AG09309 (cell line): Measurements from ENCODE around the gene GGA3.
"Not testable (repeated sequence)": the region's sequence is repeated elsewhere in the genome, so short reads cannot be mapped to it uniquely, and the experiment has no call there.

Experiments
- DNase-seq: peaks from one replicate; pipeline ENCODE4 v3.0.0-alpha.2; 2010; ENCODE audit warnings: low read depth
- H3K4me3 ChIP-seq: 2 replicates; pipeline ENCODE4 v1.5.1; 2011; ENCODE audit warnings: mild to moderate bottlenecking, low read depth, low read length, moderate library complexity; ENCODE audit not compliant: control insufficient read depth
- TF ChIP-seq, protein P1 (sequence below): IDR thresholded peaks from 2 replicates; pipeline ENCODE4 v1.5.1; 2011; ENCODE audit warnings: mild to moderate bottlenecking, low read depth, low read length, inconsistent platforms; ENCODE audit not compliant: insufficient read depth, control insufficient read depth; ENCODE audit errors: missing control alignments

GGA3 gene

DNA sequence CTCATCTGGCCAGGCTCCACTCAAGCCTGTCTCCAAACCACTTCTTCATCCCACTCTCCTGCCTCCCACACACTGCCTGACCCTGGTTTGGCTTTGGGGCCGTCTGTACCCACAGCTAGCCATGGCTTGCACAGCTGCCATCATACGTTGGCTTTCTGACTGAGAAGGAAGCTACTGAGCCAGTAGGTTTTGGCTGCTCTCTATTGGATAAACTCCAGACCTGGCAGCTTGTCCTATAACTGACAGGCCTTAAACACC, 5.7 kb upstream of the GGA3 start:
- no peak overlapping the region for H3K4me3 ChIP-seq
- DNase-seq, result no peak

DNA sequence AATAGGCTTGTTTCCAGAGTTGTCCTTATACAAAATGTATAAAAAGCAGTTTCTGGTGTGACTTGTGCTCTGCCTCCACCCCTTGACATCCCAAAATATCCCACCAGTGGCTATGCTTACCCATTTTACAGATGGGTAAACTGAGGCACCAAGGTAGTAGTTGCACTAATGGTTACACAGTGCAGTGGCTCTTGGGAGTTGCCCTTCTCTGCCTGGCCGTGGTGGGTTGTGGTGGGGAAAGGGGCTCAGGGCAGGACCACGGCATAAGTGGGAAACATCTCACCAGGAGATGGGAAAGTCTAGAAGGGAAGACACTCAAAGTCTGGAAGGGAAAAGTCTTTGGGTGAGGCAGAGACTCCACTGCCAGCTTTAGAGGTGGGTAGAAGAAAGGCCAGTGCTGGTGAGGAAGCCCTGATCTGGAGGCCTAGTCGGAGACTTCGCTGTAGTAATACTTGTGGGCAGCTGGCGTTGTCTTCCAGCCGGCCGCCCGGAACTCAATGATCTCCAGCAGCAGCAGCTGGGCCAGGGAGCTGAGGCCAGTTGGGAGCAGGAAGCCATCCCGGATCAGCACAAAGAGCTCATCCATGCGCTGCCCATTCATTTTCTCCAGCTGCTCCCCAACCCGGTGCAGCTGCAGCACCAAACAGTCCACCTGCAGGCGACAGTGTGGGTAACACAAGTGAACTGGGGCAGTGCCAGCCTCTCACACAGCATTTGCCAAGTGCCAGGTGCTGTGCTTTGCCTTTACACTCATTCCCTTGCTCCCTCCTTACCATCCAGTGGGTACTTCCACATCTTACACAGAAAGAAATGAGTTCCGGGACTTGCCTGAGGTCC, 5.1 kb upstream of the GGA3 start:
- DNase-seq, result no peak
- no peak overlapping the region for H3K4me3 ChIP-seq
- TF ChIP-seq, protein P1, sequence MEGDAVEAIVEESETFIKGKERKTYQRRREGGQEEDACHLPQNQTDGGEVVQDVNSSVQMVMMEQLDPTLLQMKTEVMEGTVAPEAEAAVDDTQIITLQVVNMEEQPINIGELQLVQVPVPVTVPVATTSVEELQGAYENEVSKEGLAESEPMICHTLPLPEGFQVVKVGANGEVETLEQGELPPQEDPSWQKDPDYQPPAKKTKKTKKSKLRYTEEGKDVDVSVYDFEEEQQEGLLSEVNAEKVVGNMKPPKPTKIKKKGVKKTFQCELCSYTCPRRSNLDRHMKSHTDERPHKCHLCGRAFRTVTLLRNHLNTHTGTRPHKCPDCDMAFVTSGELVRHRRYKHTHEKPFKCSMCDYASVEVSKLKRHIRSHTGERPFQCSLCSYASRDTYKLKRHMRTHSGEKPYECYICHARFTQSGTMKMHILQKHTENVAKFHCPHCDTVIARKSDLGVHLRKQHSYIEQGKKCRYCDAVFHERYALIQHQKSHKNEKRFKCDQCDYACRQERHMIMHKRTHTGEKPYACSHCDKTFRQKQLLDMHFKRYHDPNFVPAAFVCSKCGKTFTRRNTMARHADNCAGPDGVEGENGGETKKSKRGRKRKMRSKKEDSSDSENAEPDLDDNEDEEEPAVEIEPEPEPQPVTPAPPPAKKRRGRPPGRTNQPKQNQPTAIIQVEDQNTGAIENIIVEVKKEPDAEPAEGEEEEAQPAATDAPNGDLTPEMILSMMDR, result no peak

More for the DNA sequence above, 5.7 kb upstream of the GGA3 start:
- TF ChIP-seq, protein P1, result no peak

DNA sequence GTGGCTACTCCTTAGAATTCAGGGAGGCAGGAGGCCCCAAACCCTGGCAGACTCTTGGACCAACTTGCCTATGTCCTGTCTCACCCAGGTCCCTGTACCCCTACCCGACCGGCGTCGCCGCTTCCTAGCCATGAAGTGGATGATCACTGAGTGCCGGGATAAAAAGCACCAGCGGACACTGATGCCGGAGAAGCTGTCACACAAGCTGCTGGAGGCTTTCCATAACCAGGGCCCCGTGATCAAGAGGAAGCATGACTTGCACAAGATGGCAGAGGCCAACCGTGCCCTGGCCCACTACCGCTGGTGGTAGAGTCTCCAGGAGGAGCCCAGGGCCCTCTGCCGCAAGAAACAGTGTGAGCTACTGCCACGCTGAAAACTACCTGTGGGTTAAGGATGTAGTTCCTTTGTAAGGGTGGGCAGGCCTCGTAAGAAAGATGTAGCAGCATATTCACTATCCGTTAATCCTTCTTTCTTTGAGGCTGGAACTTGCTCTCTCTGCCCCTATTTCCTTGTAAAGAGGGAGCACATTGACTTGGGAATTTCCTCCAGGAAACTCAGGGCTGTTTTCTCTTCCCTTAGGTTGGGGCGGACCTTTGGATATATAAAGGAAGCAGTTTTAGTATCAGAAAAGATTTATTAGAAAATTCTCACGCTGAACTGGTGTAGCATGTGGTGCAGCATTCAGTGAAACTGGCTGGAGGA, 4.4 kb upstream of the GGA3 start:
- no peak overlapping the region for H3K4me3 ChIP-seq
- TF ChIP-seq, protein P1, result no peak
- DNase-seq, result no peak

DNA sequence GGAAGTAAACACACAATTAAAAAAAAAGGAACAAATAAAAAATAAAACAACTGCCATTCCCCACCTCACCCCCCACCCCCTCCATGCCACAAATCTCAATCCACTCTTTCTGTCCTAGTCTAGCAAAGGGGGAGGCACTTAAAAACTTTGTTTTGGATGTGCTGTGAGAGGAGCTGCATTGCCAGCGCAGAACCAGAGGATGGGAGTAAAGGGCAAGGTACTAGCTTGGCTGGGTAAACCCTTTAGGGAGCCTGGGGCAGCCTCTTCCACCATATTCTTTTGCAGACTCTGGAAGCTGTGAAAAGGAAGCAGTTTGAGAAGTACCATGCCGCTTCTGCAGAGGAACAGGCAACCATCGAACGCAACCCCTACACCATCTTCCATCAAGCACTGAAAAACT, 1.6 kb upstream of the GGA3 start:
- TF ChIP-seq, protein P1, result no peak
- DNase-seq, result no peak
- H3K4me3 ChIP-seq, result no peak overlapping the region

DNA sequence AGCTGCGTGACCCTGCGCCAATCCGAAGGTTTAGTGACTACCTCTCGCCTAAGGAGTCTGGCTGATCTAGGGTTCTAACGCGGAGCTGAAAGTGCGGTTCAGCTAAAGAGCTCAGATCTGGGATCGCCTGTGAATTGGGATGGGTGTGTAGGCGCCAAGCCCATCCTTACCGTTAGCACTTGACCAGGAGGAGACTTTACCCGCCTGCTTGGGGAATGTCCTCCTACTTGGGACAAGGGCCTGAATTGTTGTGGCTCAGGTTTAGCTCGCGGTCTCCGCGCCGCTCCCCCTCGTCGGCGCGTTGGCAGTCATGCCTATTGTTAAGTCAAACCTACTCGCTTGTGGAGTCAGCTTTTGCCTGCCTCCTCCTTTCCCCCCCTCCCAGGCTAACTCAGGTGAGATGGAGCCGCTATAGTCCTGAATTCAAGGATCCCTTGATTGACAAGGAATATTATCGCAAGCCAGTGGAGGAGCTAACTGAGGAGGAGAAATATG, 753 bp upstream of the GGA3 start:
- DNase-seq, result no peak
- TF ChIP-seq, protein P1, result no peak

DNA sequence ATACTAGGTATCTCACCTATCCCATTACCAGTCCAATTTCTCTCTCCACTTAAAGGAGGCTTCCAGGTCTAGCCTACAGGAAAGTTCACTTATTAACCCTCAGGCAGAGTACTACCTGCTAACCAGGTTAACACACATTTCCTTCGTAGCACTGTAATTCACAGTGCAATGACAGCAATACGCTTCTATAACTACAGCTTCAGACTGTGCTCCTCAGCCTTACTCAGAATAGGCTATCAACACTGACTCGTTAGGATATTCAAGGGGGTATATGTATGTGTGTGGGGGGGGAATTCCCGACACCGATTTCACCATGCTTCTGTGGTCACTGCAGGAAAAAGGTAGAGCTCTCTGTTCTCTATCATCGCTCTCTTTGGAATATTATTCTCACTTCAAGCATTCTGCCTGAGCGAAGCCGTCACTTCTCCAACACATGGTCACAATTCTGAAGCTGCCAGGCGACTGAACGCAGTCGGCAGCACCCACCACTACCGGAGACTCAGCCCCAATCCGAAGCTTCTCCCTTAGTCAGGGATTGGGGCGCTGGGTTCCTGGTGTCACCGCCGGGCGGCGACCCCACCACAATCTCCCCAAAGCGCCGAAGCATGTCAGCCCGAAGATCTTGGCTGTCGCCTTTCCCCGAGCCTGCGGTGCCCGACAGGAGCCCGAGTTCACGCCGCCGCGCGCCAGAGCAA, 618 bp downstream of the GGA3 start:
- DNase-seq, result no peak
- peak overlapping the region; percentile 93 for H3K4me3 ChIP-seq
- TF ChIP-seq, protein P1, result no peak

More for the DNA sequence above, 753 bp upstream of the GGA3 start:
- peak overlapping the region; percentile 93 for H3K4me3 ChIP-seq

DNA sequence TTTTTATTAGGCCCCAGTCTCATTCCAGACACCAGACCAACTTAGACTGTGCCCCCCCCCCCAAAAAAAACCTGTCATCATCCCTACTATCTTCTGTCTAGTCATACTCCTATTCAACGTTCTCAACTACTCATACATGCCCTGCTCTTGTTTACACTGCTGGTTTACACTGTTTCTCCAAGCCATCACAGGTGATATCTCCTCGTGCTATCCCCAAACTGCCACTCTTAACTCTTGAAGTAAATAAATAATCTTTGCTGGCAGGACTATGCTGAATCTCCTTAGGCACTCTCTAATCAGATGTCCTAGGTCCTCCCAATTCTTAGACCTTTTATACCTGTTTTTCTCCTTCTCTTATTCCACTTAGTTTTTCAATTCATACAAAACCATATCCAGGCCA, 4.2 kb downstream of the GGA3 start:
- H3K4me3 ChIP-seq, DNase-seq: not testable (repeated sequence)

DNA sequence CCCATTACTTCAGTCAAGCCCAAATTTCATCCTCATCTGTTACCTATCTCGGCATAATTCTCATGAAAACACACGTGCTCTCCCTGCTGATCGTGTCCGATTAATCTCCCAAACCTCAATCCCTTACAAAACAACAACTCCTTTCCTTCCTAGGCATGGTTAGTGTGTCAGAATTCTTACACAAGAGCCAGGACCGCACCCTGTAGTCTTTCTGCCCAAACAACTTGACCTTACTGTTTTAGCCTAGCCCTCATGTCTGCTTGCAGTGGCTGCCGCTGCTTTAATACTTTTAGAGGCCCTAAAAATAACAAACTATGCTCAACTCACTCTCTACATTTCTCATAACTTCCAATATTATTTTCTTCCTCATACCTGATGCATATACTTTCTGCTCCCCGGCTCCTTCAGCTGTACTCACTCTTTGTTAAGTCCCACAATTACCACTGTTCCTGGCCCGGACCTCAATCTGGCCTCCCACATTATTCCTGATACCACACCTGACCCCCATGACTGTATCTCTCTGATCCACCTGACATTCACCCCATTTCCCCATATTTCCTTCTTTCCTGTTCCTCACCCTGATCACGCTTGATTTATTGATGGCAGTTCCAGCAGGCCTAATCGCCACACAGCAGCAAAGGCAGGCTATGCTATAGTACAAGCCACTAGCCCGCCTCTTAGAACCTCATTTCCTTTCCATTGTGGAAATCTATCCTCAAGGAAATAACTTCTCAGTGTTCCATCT, 5.3 kb downstream of the GGA3 start:
- not testable (repeated sequence) for DNase-seq

More for the DNA sequence above, 5.3 kb downstream of the GGA3 start:
- not testable (repeated sequence) for H3K4me3 ChIP-seq
